ENCODE measurements around the gene UBE2J1.
"Not testable (repeated sequence)": the region's sequence is repeated elsewhere in the genome, so short reads cannot be mapped to it uniquely, and the experiment has no call there.

The UBE2J1 gene

GRCh38 chr6:89315249-89315885 is 37.2 kb downstream of the UBE2J1 start, which contains the start of gene GABRR2:
Gene GABRR2, minus strand, starts transcription at chr6:89315299. Its CDS starts 134 bp downstream, at chr6:89315165.
- no peak for DNase-seq

- no peak for DNase-seq
These were observed 37.8 kb downstream of the UBE2J1 start for GRCh38 chr6:89314692-89315091.

- no peak for DNase-seq
These were observed 39.5 kb downstream of the UBE2J1 start for GRCh38 chr6:89313006-89313405.

GRCh38 chr6:89311853-89312531 is 40.5 kb downstream of the UBE2J1 start:
- no peak for DNase-seq

GRCh38 chr6:89311530-89311852 is 41.0 kb downstream of the UBE2J1 start:
- no peak for DNase-seq

- no peak for DNase-seq
These were observed 41.6 kb downstream of the UBE2J1 start for GRCh38 chr6:89310929-89311328.

GRCh38 chr6:89308525-89309395 is 43.8 kb downstream of the UBE2J1 start:
- DNase-seq, result no peak

- not testable (repeated sequence) for DNase-seq
These were observed 48.0 kb downstream of the UBE2J1 start for GRCh38 chr6:89304517-89304916.

GRCh38 chr6:89302936-89303335 is 49.6 kb downstream of the UBE2J1 start:
- DNase-seq, result no peak

GRCh38 chr6:89302195-89302770 is 50.2 kb downstream of the UBE2J1 start:
- no peak for DNase-seq

GRCh38 chr6:89301586-89302194 is 50.8 kb downstream of the UBE2J1 start:
- DNase-seq, result no peak

- no peak for DNase-seq
These were observed 53.1 kb downstream of the UBE2J1 start for GRCh38 chr6:89299466-89299850.

GRCh38 chr6:89298680-89299465 is 53.6 kb downstream of the UBE2J1 start:
- DNase-seq, result no peak

- DNase-seq, result no peak
These were observed 54.7 kb downstream of the UBE2J1 start for GRCh38 chr6:89297695-89298351.

- DNase-seq, result no peak
These were observed 56.5 kb downstream of the UBE2J1 start for GRCh38 chr6:89295981-89296380.

GRCh38 chr6:89295116-89295515 is 57.4 kb downstream of the UBE2J1 start:
- not testable (repeated sequence) for DNase-seq

GRCh38 chr6:89291256-89291819 is 61.2 kb downstream of the UBE2J1 start:
- no peak for DNase-seq

GRCh38 chr6:89290401-89291155 is 61.9 kb downstream of the UBE2J1 start:
- DNase-seq, result no peak

- DNase-seq, result no peak
These were observed 62.8 kb downstream of the UBE2J1 start for GRCh38 chr6:89289710-89290109.

- no peak for DNase-seq
These were observed 65.0 kb downstream of the UBE2J1 start for GRCh38 chr6:89287351-89288028.
